ENCODE results near the gene PCDH9.

PCDH9 gene

DNA sequence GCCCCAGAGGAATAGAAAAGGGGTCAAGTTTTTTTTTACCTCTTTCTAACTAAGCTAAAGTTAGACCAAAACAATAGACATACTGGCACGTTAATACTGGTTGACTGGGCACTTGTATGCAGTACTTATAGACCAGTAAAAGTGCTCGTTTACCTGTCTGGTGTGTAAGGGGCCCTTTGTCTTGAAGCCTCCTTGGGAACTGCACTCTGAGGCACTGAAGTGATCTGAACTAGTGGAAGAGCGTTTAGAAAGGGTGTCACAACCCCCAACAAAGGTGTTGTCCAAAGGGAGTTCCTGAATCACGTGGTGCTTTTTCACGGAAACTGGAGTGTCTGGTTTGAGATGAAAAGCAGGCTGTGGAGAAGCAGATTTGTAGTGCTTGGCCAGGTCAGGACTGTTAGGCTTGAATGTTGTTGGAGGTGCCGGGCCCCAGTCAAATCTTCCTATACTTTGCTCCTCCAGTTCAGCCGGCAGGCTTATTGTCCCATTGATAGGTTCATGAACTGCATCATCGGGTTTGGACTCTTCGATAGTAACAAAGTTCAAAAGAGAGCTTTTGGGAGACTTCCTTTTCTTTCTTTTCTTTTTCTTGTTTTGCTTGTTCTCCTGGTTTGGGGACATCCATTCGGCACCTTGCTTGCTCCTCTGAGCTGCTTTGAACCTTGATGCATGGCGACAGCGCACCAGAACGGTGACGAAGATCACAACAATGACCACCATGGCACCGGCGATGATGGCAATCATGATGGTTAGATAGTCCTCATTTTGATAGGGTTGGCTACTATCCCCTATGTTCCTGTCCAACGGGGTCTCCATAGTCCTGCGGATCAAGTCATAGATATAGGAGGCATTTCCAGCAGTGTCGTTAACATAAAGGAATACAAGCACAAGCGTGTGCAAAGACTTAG lies 4.6 kb downstream of the PCDH9 start:
- no peak for DNase-seq

- peak; percentile 64 for DNase-seq
These were observed 5.8 kb downstream of the PCDH9 start for GRCh38 chr13:67224148-67224846.

- no peak for DNase-seq
These were observed 6.4 kb downstream of the PCDH9 start for GRCh38 chr13:67223742-67224141.

DNA sequence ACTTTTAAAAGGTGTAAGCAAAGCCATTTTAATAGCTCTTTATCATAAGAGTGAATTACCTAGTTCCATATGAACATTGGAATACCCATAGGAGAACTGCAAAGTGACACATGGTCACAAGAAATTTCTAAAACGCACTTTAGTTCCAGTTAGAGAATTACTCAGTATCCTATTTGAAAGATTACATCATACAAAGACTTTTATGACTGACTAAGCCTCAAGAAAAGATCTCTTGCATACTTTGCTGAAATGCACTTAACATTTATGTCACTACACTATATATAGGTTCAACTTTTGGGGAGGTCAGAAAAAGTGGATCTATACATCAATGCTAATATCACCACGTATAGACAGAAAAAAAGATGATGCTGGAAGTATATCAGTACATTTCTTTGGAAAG lies 7.1 kb downstream of the PCDH9 start:
- DNase-seq, result no peak

- peak; percentile 32 for DNase-seq
These were observed 8.4 kb downstream of the PCDH9 start for GRCh38 chr13:67221630-67222226.

- DNase-seq, result no peak
These were observed 11.0 kb downstream of the PCDH9 start for GRCh38 chr13:67219113-67219512.

GRCh38 chr13:67217880-67218279 lies 12.3 kb downstream of the PCDH9 start:
- no peak for DNase-seq

GRCh38 chr13:67216864-67217263 lies 13.3 kb downstream of the PCDH9 start:
- no peak for DNase-seq

DNA sequence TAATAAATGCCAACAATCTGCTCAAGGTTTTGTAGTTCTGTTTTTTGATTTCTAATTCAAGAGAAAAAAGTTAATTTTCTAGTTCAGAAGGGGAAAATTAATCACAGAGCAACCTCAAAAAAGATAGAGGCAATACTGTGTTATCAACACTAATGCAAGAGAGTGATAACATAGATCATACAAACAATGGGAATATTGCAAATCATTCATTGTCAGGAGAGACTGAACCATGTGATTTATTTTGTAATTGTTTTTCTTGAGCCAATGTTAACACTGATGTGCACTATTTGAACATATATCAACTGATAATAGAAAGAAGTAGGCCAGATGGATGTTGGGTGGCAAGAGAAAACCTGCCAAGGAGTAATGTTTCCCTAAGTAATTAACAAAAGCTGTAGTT lies 19.9 kb downstream of the PCDH9 start:
- no peak for DNase-seq

DNA sequence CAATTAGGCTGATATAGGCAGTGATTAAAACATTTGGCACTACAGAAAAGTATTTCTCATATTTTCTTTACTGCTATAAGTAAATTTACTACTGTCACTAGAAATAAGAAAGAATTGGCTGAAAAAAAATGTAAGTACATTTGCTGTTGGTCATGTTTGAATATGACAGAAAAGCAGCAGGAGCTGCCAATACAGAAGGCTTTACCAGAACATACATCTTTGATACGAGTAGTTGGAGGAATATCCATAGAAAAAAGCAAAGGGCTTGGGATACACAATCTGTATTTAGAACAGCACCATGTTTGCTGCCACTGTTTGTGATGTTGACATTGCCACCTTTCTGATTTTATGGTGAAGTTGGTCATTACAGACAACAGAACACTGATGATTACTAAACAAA lies 21.6 kb downstream of the PCDH9 start:
- no peak for DNase-seq

DNA sequence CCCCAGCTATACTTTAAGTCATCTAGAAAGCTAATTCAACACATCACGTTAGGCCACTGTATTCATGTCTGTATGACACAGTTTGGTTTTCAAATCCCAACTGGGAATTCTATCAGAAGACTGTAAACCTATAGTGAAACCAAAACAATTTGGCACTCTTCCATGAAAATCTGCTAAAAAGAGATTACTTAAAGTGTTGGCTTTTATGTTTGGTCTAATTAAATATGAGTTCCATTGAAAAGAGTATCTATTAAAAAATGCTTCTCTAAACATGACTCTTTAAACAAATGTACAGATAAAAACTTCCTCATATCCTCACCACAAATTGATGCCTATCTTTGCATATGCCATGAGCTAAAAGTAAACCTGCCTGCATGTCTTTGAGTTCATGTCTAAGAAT lies 25.4 kb downstream of the PCDH9 start:
- peak; percentile 35 for DNase-seq

DNA sequence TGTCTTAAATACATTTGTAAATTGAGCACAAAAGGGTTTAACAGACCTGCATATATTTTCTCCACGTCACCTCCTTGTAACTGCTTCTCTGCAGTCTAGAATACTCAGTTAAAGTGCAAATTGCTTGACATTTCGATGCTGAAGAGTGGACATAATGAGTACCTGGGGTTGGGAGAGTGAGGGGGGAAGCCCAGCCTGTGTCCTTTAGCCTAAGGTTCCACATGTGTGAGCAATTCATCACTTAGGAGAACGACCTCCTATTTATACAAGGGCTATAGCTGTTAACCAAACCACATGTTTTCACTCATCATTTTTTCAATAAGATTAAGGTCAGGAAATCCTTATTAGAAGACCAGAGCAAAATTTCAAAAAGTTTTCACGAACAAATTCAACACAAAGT lies 29.5 kb downstream of the PCDH9 start:
- no peak for DNase-seq

GRCh38 chr13:67200183-67200582 lies 30.0 kb downstream of the PCDH9 start:
- DNase-seq, result no peak

DNA sequence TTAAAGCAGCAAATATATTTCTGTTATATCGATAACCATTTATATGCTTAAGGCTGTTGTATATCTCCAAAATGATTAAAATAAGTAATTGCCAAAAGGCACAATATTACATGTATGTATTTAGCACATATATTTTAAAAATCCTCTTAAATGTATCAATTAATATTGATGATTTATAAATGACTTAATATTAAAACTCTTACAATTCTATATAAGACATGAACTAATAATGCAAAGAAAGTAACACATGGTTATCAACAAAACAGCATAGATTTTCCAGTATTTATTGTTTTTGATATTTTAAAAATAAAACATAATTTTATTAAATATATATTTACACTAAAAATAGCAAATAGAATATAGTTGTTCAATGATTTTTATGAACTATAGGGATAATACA lies 32.4 kb downstream of the PCDH9 start:
- no peak for DNase-seq

GRCh38 chr13:67193979-67194378 lies 36.2 kb downstream of the PCDH9 start:
- no peak for DNase-seq

- no peak for DNase-seq
These were observed 37.4 kb downstream of the PCDH9 start for GRCh38 chr13:67192751-67193150.

GRCh38 chr13:67186995-67187569 lies 43.1 kb downstream of the PCDH9 start:
- DNase-seq, result no peak

DNA sequence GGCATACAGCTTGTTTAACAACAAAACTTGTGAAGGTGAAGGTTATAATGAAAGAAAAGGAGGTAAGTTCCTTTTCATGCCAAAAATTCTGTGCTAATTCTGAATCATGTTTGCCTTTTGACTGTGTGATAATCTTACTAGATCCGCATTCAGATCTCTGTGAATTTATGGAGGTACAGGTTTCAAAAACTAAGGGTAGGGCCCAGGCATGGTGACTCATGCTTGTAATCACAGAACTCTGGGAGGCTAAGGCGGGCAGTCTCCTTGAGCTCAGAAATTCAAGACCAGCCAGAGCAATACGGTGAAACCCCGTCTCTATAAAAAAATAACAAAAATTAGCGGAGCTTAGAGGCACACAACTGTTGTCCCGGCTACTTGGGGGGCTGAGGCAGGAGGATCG lies 45.9 kb downstream of the PCDH9 start:
- no peak for DNase-seq

- no peak for DNase-seq
These were observed 47.0 kb downstream of the PCDH9 start for GRCh38 chr13:67183151-67183550.

DNA sequence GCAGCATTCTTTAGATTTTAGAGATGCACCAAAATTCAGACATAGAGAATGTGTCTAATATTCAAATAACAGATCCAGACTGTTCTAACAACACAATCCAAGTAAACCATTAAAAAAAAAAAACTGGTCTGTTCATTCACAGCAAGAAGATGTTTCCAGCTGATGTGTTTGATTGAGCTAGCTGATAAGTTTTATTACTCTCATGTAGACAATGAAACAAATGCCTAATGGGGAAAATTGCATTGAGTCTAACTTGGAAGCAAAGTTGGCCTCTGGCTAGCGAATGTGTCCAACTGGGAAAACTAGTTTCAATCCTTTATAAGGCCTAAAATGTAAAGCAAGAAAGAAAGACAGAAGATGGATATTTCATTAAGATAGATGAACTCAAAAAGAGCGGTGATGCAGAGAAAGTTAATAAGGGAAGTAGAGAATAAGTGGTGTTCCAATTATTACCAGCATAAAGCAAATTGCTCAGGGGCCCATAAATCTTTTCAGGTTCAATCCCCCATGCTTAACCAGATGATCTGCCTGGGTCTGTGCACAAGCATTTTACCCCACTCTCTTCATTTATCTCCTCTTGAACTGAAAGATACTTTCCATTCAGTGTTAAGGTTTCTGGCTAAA lies 54.2 kb downstream of the PCDH9 start:
- DNase-seq, result no peak

GRCh38 chr13:67168384-67168783 lies 61.8 kb downstream of the PCDH9 start:
- DNase-seq, result no peak

- DNase-seq, result no peak
These were observed 62.7 kb downstream of the PCDH9 start for GRCh38 chr13:67167420-67167819.

DNA sequence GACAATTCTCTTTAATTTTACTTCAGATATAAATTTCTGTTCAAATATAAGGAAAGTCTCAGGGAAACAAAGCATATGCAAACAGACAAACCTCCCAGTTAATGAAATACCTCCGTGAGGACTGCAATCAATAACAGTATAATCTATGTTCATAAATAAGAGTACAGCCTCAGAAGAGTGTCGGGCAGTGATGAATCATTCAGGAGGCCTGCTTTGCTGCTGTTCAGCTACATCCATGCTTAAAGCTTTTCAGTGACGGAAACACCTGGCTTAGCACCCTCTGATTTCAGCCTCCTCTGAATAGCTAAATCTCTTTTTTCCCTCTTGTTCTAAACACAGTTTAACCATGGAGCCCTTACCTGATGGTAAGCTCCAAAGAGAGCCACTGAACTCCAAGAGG lies 69.0 kb downstream of the PCDH9 start:
- no peak for DNase-seq
